ENCODE results near the gene TTLL11. TPM values are rescaled to one million over a fixed set of nuclear protein-coding genes. Genes with fewer than 3 reads are reported as not detected.

Gene TTLL11
- polyA plus RNA-seq, 3 donors from 2014 or later = 3.1 to 8.3 (median 5.6) TPM

- Mint-ChIP-seq H3K4me3 (no peak overlapping the region), H3K4me1 (peaks cover 15 to 21% of the 10 kb centered on the region in 2 donors), H3K27ac (peak overlapping the region in 3 of 6 donors; percentile 40 to 74 (median 74)), H3K9me3 (no peaks in the 10 kb centered on the region), H3K36me3 (peaks cover 0 to 3% (median 0%) of the 10 kb centered on the region in 3 donors), H3K27me3 (ENCODE audit: low read depth in 3 of 3) (peaks cover 3 to 7% (median 4%) of the 10 kb centered on the region in 3 donors)
- DNase-seq = no peak
Measured at GRCh38 chr9:122128969-122129343, 35.8 kb upstream of the TTLL11 start.

- Mint-ChIP-seq H3K4me3 (peak overlapping the region in 4 of 5 donors; percentile 32 to 64 (median 60)), H3K4me1 (peaks cover 15 to 21% of the 10 kb centered on the region in 2 donors), H3K27me3 (ENCODE audit: low read depth in 3 of 3) (peaks cover 3 to 7% (median 6%) of the 10 kb centered on the region in 3 donors), H3K36me3 (peaks cover 0 to 3% (median 0%) of the 10 kb centered on the region in 3 donors), H3K27ac (peak overlapping the region in 3 of 6 donors; percentile 4 to 70 (median 51)), H3K9me3 (no peaks in the 10 kb centered on the region)
- DNase-seq = peak; percentile 17 to 39 (median 29)
Measured at GRCh38 chr9:122128007-122128968, 35.2 kb upstream of the TTLL11 start.

GRCh38 chr9:122127396-122127798 lies 34.3 kb upstream of the TTLL11 start:
- Mint-ChIP-seq H3K4me3 (peak overlapping the region; percentile 3 to 66 (median 32)), H3K36me3 (peaks cover 0 to 3% (median 0%) of the 10 kb centered on the region in 3 donors), H3K4me1 (peaks cover 15 to 21% of the 10 kb centered on the region in 2 donors), H3K27me3 (ENCODE audit: low read depth in 3 of 3) (peaks cover 3 to 7% (median 6%) of the 10 kb centered on the region in 3 donors), H3K27ac (peak overlapping the region in 3 of 6 donors; percentile 49 to 76 (median 51)), H3K9me3 (no peaks in the 10 kb centered on the region)
- DNase-seq = no peak

- no peaks in the 10 kb centered on the region for H3K9me3 Mint-ChIP-seq
- H3K27ac Mint-ChIP-seq = peak overlapping the region in 1 of 6 donors; percentile 74
Measured at GRCh38 chr9:122126331-122127261, 33.5 kb upstream of the TTLL11 start.

GRCh38 chr9:122125509-122126330 lies 32.6 kb upstream of the TTLL11 start:
- Mint-ChIP-seq H3K27me3 (ENCODE audit: low read depth in 3 of 3) (peaks cover 4 to 6% (median 5%) of the 10 kb centered on the region in 3 donors), H3K9me3 (no peaks in the 10 kb centered on the region), H3K36me3 (peaks cover 0 to 3% (median 0%) of the 10 kb centered on the region in 3 donors), H3K4me1 (peaks cover 15 to 21% of the 10 kb centered on the region in 2 donors), H3K4me3 (peak overlapping the region; percentile 40 to 80 (median 69)), H3K27ac (peak overlapping the region in 2 of 6 donors; percentile 4 to 74)
- no peak for DNase-seq

More at GRCh38 chr9:122126331-122127261, 33.5 kb upstream of the TTLL11 start:
- peaks cover 3 to 7% (median 6%) of the 10 kb centered on the region in 3 donors for H3K27me3 Mint-ChIP-seq (ENCODE audit: low read depth in 3 of 3)
- H3K36me3 Mint-ChIP-seq = peaks cover 0 to 3% (median 0%) of the 10 kb centered on the region in 3 donors
- peaks cover 15 to 21% of the 10 kb centered on the region in 2 donors for H3K4me1 Mint-ChIP-seq
- no peak for DNase-seq
- H3K4me3 Mint-ChIP-seq = peak overlapping the region; percentile 67 to 80 (median 74)

- Mint-ChIP-seq H3K27me3 (ENCODE audit: low read depth in 3 of 3) (peaks cover 4 to 6% (median 5%) of the 10 kb centered on the region in 3 donors), H3K27ac (peak overlapping the region in 3 of 6 donors; percentile 22 to 69 (median 26)), H3K4me1 (peaks cover 15 to 21% of the 10 kb centered on the region in 2 donors), H3K4me3 (peak overlapping the region; percentile 16 to 69 (median 59)), H3K9me3 (no peaks in the 10 kb centered on the region), H3K36me3 (peaks cover 0 to 3% (median 0%) of the 10 kb centered on the region in 3 donors)
- peak; percentile 64 to 70 (median 69) for DNase-seq
Measured at GRCh38 chr9:122125158-122125508, 32.0 kb upstream of the TTLL11 start.

- Mint-ChIP-seq H3K4me3 (no peak overlapping the region), H3K36me3 (peaks cover 0 to 3% (median 0%) of the 10 kb centered on the region in 3 donors), H3K27me3 (ENCODE audit: low read depth in 3 of 3) (peaks cover 4 to 6% (median 5%) of the 10 kb centered on the region in 3 donors), H3K4me1 (peaks cover 15 to 21% of the 10 kb centered on the region in 2 donors), H3K27ac (no peak overlapping the region), H3K9me3 (no peaks in the 10 kb centered on the region)
- DNase-seq = no peak
Measured at GRCh38 chr9:122124528-122124927, 31.4 kb upstream of the TTLL11 start.

- DNase-seq = no peak
- no peaks in the 10 kb centered on the region for H3K9me3 Mint-ChIP-seq
- H3K27me3 Mint-ChIP-seq (ENCODE audit: low read depth in 3 of 3) = peaks cover 4 to 6% (median 5%) of the 10 kb centered on the region in 3 donors
- H3K4me1 Mint-ChIP-seq = peaks cover 15 to 21% of the 10 kb centered on the region in 2 donors
- H3K27ac Mint-ChIP-seq = peak overlapping the region in 1 of 6 donors; percentile 65
- peaks cover 0 to 3% (median 0%) of the 10 kb centered on the region in 3 donors for H3K36me3 Mint-ChIP-seq
- H3K4me3 Mint-ChIP-seq = no peak overlapping the region
Measured at GRCh38 chr9:122124048-122124447, 30.9 kb upstream of the TTLL11 start.

- Mint-ChIP-seq H3K4me1 (peaks cover 15 to 19% of the 10 kb centered on the region in 2 donors), H3K36me3 (peaks cover 0 to 3% (median 0%) of the 10 kb centered on the region in 3 donors), H3K27me3 (ENCODE audit: low read depth in 3 of 3) (peaks cover 4 to 5% (median 4%) of the 10 kb centered on the region in 3 donors), H3K9me3 (no peaks in the 10 kb centered on the region), H3K27ac (no peak overlapping the region), H3K4me3 (no peak overlapping the region)
- peak; percentile 49 to 64 (median 57) for DNase-seq
Measured at GRCh38 chr9:122122903-122123632, 30.0 kb upstream of the TTLL11 start.

GRCh38 chr9:122122468-122122867 lies 29.4 kb upstream of the TTLL11 start:
- Mint-ChIP-seq H3K4me3 (no peak overlapping the region), H3K4me1 (peaks cover 11 to 15% of the 10 kb centered on the region in 2 donors), H3K27me3 (ENCODE audit: low read depth in 3 of 3) (peaks cover 4 to 5% (median 4%) of the 10 kb centered on the region in 3 donors), H3K36me3 (peaks cover 0 to 3% (median 0%) of the 10 kb centered on the region in 3 donors), H3K9me3 (no peaks in the 10 kb centered on the region), H3K27ac (no peak overlapping the region)
- no peak for DNase-seq

GRCh38 chr9:122121931-122122330 lies 28.8 kb upstream of the TTLL11 start:
- H3K4me1 Mint-ChIP-seq = peaks cover 8 to 13% of the 10 kb centered on the region in 2 donors
- H3K27me3 Mint-ChIP-seq (ENCODE audit: low read depth in 3 of 3) = peaks cover 4 to 5% (median 4%) of the 10 kb centered on the region in 3 donors
- H3K27ac Mint-ChIP-seq = no peak overlapping the region
- H3K36me3 Mint-ChIP-seq = peaks cover 0 to 3% (median 0%) of the 10 kb centered on the region in 3 donors
- H3K9me3 Mint-ChIP-seq = no peaks in the 10 kb centered on the region
- no peak overlapping the region for H3K4me3 Mint-ChIP-seq
- no peak for DNase-seq

GRCh38 chr9:122121391-122121790 lies 28.3 kb upstream of the TTLL11 start:
- Mint-ChIP-seq H3K4me1 (peaks cover 4 to 9% of the 10 kb centered on the region in 2 donors), H3K4me3 (no peak overlapping the region), H3K36me3 (peaks cover 0 to 3% (median 0%) of the 10 kb centered on the region in 3 donors), H3K27ac (no peak overlapping the region), H3K27me3 (ENCODE audit: low read depth in 3 of 3) (peaks cover 4 to 8% (median 4%) of the 10 kb centered on the region in 3 donors), H3K9me3 (no peaks in the 10 kb centered on the region)
- no peak for DNase-seq

Data from immature natural killer cell (primary cell).